ENCODE results near the gene DIP2B.
"Not testable (repeated sequence)": the region's sequence is repeated elsewhere in the genome, so short reads cannot be mapped to it uniquely, and the experiment has no call there.

DIP2B gene

GRCh38 chr12:50555471-50555885 lies 50.7 kb downstream of the DIP2B start:
- no peak for DNase-seq

GRCh38 chr12:50556273-50556672 lies 51.5 kb downstream of the DIP2B start:
- DNase-seq, result no peak

GRCh38 chr12:50556796-50557195 lies 52.0 kb downstream of the DIP2B start:
- DNase-seq, result not testable (repeated sequence)

GRCh38 chr12:50557421-50557820 lies 52.6 kb downstream of the DIP2B start:
- no peak for DNase-seq

- DNase-seq, result no peak
Measured at GRCh38 chr12:50558970-50559369, 54.2 kb downstream of the DIP2B start.

GRCh38 chr12:50562520-50563433 lies 58.0 kb downstream of the DIP2B start:
- no peak for DNase-seq

- DNase-seq, result no peak
Measured at GRCh38 chr12:50563434-50563787, 58.6 kb downstream of the DIP2B start.

- no peak for DNase-seq
Measured at GRCh38 chr12:50564237-50564947, 59.6 kb downstream of the DIP2B start.

- no peak for DNase-seq
Measured at GRCh38 chr12:50564948-50565297, 60.1 kb downstream of the DIP2B start.

- no peak for DNase-seq
Measured at GRCh38 chr12:50566066-50566465, 61.3 kb downstream of the DIP2B start.

- no peak for DNase-seq
Measured at GRCh38 chr12:50567926-50568325, 63.1 kb downstream of the DIP2B start.

GRCh38 chr12:50568338-50569091 lies 63.7 kb downstream of the DIP2B start:
- DNase-seq, result no peak

GRCh38 chr12:50569321-50569720 lies 64.5 kb downstream of the DIP2B start:
- no peak for DNase-seq

- DNase-seq, result no peak
Measured at GRCh38 chr12:50569876-50570275, 65.1 kb downstream of the DIP2B start.

GRCh38 chr12:50571786-50572185 lies 67.0 kb downstream of the DIP2B start:
- no peak for DNase-seq

- no peak for DNase-seq
Measured at GRCh38 chr12:50572287-50572686, 67.5 kb downstream of the DIP2B start.

GRCh38 chr12:50572760-50573159 lies 68.0 kb downstream of the DIP2B start:
- DNase-seq, result no peak

- no peak for DNase-seq
Measured at GRCh38 chr12:50573271-50573670, 68.5 kb downstream of the DIP2B start.

GRCh38 chr12:50574601-50575348 lies 70.0 kb downstream of the DIP2B start:
- no peak for DNase-seq

- no peak for DNase-seq
Measured at GRCh38 chr12:50579757-50580267, 75.0 kb downstream of the DIP2B start.

- DNase-seq, result no peak
Measured at GRCh38 chr12:50580436-50580835, 75.7 kb downstream of the DIP2B start.

Data from activated CD8-positive, alpha-beta memory T cell treated with anti-CD3 and anti-CD28 coated beads, Interleukin-2, amount 50 U/mL, for 48 hours (primary cell).